Coronary artery (tissue), 2 donors: ENCODE results near the gene CD3E.

Experiments used
- DNase-seq: peaks from one replicate; pipeline ENCODE4 v3.0.0-alpha.2; 2017; ENCODE audit warnings: low spot score
- H3K27ac ChIP-seq, 2 donors: fragments of 200-600 bp; sonication (generic); one replicate each; pipeline ENCODE4 v1.5.1; 2016 to 2019
- H3K4me3 ChIP-seq: fragments of 200-600 bp; sonication (generic); 2 replicates; pipeline ENCODE4 v1.5.1; 2016; ENCODE audit warnings: mild to moderate bottlenecking, moderate library complexity
- CTCF ChIP-seq: fragments of 200-600 bp; sonication (generic); IDR thresholded peaks from one replicate; pipeline ENCODE4 v1.5.1; 2019; ENCODE audit warnings: antibody characterized with exemption

The CD3E gene

DNA sequence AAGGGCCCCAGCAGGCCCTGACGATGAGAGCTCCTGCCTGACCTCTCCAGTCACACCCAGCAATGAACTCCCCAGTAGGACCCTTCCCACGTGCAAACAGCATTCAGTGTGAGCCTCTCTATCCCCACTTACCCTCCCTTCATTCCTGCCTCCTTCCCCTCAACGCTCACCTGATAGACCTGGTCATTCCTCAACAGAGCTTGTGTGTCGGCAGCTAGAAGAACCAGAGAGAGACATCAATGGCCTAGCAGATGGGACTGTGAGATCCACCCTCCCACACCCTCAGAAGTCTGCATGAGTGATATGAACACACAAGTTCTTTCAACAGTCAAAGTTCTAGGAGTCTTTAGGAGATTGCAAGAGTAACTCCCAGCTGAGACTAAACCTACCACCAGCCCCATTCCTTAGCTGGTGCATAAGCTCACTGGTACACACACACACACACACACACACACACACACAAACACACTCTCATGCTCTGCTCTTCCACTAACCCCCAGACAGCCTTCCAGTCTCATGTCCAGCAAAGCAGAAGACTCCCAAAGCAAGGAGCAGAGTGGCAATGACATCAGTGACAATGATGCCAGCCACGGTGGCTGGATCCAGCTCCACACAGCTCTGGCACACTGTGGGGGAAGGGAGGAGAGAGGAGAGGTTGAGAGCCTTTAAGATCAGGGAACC, 34.9 kb downstream of the CD3E start:
- H3K27ac ChIP-seq = no peak overlapping the region
- no peak for TF ChIP-seq CTCF
- no peak for DNase-seq
- no peak overlapping the region for H3K4me3 ChIP-seq

DNA sequence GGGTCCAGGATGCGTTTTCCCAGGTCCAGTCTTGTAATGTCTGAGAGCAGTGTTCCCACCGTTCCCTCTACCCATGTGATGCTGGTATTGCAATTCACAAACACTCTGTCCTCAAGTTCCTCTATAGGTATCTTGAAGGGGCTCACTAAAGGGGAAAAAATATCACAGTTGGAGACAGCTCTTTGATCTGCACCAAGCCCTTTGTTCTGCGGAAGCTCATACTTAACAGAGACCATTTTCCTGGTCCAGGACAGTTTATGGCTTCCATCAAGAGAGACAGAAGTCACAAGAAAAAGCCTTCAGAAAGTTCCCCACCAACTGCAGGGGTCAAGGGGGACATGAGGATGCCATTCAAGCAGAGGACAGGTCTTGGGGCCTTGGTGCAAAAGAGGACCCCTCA, 35.9 kb downstream of the CD3E start:
- no peak for DNase-seq
- Histone ChIP-seq H3K4me3 (no peak overlapping the region), H3K27ac (no peak overlapping the region)
- no peak for TF ChIP-seq CTCF

DNA sequence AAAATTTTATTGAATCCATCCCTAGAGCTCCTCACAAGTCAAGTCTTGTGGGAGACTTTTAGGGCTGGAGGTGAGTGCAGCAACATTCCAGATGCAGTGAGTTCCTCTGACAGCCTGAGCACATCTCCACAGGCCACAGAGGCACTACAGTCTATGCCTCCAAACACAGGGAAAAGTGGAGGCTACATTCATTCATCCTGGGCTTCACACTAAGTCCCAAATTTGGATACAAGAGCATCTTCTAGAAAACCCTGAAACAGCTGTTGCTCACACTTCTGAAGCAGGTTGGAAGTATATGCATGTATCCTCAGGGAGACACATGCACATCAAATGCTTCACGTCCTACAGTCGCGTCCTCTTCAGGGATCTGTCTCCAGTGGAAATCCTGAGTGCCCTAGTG, 36.7 kb downstream of the CD3E start:
- no peak for TF ChIP-seq CTCF
- no peak overlapping the region for H3K27ac ChIP-seq
- no peak overlapping the region for H3K4me3 ChIP-seq
- no peak for DNase-seq

DNA sequence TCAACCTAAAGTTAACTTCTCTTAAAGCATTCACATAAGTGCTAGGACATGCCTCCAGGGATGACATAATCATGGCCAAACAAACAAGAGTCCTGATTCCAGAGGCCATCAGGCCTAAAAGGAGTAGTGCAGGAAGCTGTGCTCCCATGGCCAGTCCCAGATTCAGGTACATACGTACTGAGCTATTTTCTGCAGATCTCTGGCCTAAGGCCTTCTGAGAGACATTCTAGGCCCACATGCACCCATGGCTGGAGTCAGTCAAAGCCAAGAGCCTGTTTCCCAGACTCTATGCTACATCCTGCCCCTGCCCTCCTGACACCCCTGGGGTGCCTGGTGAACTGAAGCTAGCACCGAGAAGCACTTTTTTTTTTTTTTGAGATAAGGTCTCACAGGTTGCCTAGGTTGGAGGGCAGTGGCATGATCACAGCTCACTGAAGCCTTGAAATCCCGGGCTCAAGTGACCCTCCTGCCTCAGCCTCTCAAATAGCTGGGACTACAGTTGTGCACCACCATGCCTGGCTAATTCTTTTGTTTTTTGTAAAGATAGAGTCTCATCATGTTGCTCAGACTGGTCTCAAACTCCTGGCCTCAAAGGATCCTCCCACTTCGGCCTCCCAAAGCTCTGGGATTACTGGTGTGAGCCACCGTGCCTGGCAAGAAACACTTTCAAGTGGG, 37.4 kb downstream of the CD3E start:
- Histone ChIP-seq H3K4me3 (no peak overlapping the region), H3K27ac (no peak overlapping the region)
- no peak for DNase-seq
- TF ChIP-seq CTCF = no peak

- no peak for TF ChIP-seq CTCF
- DNase-seq = no peak
- no peak within 1 kb of the TSS for H3K4me3 ChIP-seq
- no peak within 1 kb of the TSS for H3K27ac ChIP-seq
Measured at GRCh38 chr11:118342503-118343161, 38.1 kb downstream of the CD3E start, which contains the start of gene CD3D. TSS of gene CD3D (minus strand) at chr11:118342705. CDS start at chr11:118342607, 98 bp downstream.

GRCh38 chr11:118343248-118343647, 38.7 kb downstream of the CD3E start:
- DNase-seq = no peak
- TF ChIP-seq CTCF = no peak
- Histone ChIP-seq H3K4me3 (no peak overlapping the region), H3K27ac (no peak overlapping the region)
